Stimulated activated CD8-positive, alpha-beta memory T cell treated with anti-CD3 and anti-CD28 coated beads, Interleukin-12 subunit alpha, Interleukin-12 subunit beta, amount 100 ng/mL, for 1 hour (primary cell): ENCODE data around the gene ARID3B.
"Not testable (repeated sequence)": the region's sequence is repeated elsewhere in the genome, so short reads cannot be mapped to it uniquely, and the experiment has no call there.

Experiments
- DNase-seq: peaks from one replicate; pipeline ENCODE4 v3.0.0-alpha.2; 2020; ENCODE audit warnings: low read depth

The ARID3B gene

GRCh38 chr15:74537736-74538135 lies 3.3 kb upstream of the ARID3B start:
- DNase-seq: no peak

GRCh38 chr15:74539521-74539920 lies 1.5 kb upstream of the ARID3B start:
- not testable (repeated sequence) for DNase-seq

GRCh38 chr15:74540161-74540760 lies 759 bp upstream of the ARID3B start:
- no peak for DNase-seq

- peak; percentile 42 for DNase-seq
Measured at GRCh38 chr15:74541494-74542165, 610 bp downstream of the ARID3B start.

- no peak for DNase-seq
Measured at GRCh38 chr15:74542166-74543042, 1.4 kb downstream of the ARID3B start.

GRCh38 chr15:74543043-74543422 lies 2.0 kb downstream of the ARID3B start:
- no peak for DNase-seq

- peak; percentile 12 for DNase-seq
Measured at GRCh38 chr15:74543583-74543982, 2.6 kb downstream of the ARID3B start.

GRCh38 chr15:74545086-74545485 lies 4.1 kb downstream of the ARID3B start:
- no peak for DNase-seq

- peak; percentile 82 for DNase-seq
Measured at GRCh38 chr15:74545776-74546656, 5.0 kb downstream of the ARID3B start.

- DNase-seq: no peak
Measured at GRCh38 chr15:74547616-74548015, 6.6 kb downstream of the ARID3B start.

- no peak for DNase-seq
Measured at GRCh38 chr15:74548241-74548640, 7.2 kb downstream of the ARID3B start.

- no peak for DNase-seq
Measured at GRCh38 chr15:74549816-74550215, 8.8 kb downstream of the ARID3B start.

- DNase-seq: no peak
Measured at GRCh38 chr15:74551714-74552113, 10.7 kb downstream of the ARID3B start.

- DNase-seq: no peak
Measured at GRCh38 chr15:74552773-74553441, 11.9 kb downstream of the ARID3B start.

GRCh38 chr15:74555192-74555591 lies 14.2 kb downstream of the ARID3B start:
- no peak for DNase-seq

GRCh38 chr15:74558706-74559105 lies 17.7 kb downstream of the ARID3B start:
- no peak for DNase-seq

GRCh38 chr15:74563442-74563841 lies 22.4 kb downstream of the ARID3B start:
- no peak for DNase-seq

GRCh38 chr15:74564182-74564581 lies 23.2 kb downstream of the ARID3B start:
- no peak for DNase-seq

GRCh38 chr15:74565381-74566085 lies 24.5 kb downstream of the ARID3B start:
- DNase-seq: no peak

- DNase-seq: no peak
Measured at GRCh38 chr15:74568594-74568993, 27.6 kb downstream of the ARID3B start.

GRCh38 chr15:74569731-74570070 lies 28.7 kb downstream of the ARID3B start:
- DNase-seq: no peak
